ENCODE data around the gene AUP1. TPM values are rescaled to one million over a fixed set of nuclear protein-coding genes. Genes with fewer than 3 reads are reported as not detected.

Gene AUP1
- total and polyA plus RNA-seq, 9 of the 15 experiments (the other 6 are each of a cell fraction or from before 2014, with no cell fraction given) = 70.7 to 245 (median 165) TPM

DNA sequence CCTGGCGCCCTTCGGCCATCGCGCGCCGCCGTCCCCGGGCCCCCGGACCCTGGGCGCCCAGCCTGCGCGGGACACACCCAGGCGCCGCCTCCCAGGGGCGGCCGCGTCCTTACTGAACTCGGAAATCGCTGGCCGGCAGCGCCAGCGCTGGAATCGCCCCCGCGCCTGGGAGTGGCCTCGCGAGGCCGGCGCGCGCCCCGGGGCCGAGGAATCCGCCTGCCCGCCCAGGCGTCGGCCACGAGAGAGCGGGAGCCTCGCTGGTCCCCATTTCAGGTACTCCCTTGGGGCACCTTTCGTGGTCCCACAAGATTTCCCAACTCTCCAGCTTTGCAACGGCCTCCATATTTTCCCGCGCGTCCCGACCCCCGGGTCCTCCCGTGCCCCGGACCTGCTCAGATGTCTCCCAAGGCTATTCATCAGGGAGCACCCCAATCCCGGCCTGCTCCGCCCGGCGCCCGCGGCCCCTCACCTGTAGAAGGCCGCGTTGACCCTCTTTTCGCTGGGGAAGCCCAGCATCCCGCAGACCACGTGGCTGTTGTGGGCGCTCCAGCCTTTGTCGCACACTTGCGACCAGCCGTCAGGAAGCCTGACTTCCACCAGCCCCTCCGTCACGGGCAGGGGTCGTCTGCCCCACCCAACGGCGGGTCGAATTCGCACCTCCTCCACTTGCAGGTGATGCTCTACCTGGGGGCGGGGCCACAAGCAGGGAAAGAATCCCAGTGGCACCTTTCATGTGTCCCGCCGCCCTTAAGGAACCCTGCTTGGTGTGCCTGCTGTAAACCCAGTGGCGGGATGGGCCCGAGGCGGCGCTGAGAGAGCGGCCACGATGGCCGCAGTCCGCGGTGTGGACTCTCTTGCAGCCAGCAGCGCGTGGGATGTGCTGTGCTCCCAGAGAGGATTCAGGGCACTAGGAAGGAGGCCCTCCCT, 19.7 kb upstream of the AUP1 start (continued):
- TF ChIP-seq EP400 (IDR thresholded peaks at IDR 0.05) (0 out of 2 replicates have a peak, but pooled peaks have one; percentile 20), BMI1 (IDR thresholded peaks at IDR 0.05; ENCODE audit: low read length) (no peak), GTF2F1 (IDR thresholded peaks at IDR 0.05; ENCODE audit: low read depth, low read length) (no peak), CHD1 (IDR thresholded peaks at IDR 0.05; ENCODE audit: low read length) (no peak), RAD51 (IDR thresholded peaks at IDR 0.05; ENCODE audit: borderline replicate concordance, low read depth) (no peak), CBX5 (IDR thresholded peaks at IDR 0.05; ENCODE audit: borderline replicate concordance, low read depth) (no peak), TEAD4 (IDR thresholded peaks at IDR 0.05; ENCODE audit: low read length) (no peak), TEAD4 (CRISPR knock-in tag; IDR thresholded peaks at IDR 0.05; ENCODE audit: borderline replicate concordance) (no peak), ZNF274 (IDR thresholded peaks at IDR 0.05; ENCODE audit: borderline replicate concordance, low read depth, low read length) (no peak; the same call in 1 of the 2 replicates), ZNF75A (CRISPR knock-in tag; IDR thresholded peaks at IDR 0.05) (no peak), NELFE (IDR thresholded peaks at IDR 0.05; ENCODE audit: insufficient read depth, insufficient read length) (no peak), TAL1 (IDR thresholded peaks at IDR 0.05) (no peak), TAF1 (IDR thresholded peaks at IDR 0.05; ENCODE audit: control insufficient read depth, extremely low read depth, insufficient read depth, low read length, severe bottlenecking) (peak; percentile 48), NR2C1 (IDR thresholded peaks at IDR 0.05) (no peak), NR2C1 (tag; IDR thresholded peaks at IDR 0.05) (no peak)
- TF ChIP-seq, protein P1, sequence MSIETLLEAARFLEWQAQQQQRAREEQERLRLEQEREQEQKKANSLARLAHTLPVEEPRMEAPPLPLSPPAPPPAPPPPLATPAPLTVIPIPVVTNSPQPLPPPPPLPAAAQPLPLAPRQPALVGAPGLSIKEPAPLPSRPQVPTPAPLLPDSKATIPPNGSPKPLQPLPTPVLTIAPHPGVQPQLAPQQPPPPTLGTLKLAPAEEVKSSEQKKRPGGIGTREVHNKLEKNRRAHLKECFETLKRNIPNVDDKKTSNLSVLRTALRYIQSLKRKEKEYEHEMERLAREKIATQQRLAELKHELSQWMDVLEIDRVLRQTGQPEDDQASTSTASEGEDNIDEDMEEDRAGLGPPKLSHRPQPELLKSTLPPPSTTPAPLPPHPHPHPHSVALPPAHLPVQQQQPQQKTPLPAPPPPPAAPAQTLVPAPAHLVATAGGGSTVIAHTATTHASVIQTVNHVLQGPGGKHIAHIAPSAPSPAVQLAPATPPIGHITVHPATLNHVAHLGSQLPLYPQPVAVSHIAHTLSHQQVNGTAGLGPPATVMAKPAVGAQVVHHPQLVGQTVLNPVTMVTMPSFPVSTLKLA (conservative IDR thresholded peaks at IDR 0.05) = peak in 1 of 2 experiments; percentile 43; a peak in 2 of 4 replicates
- TF ChIP-seq, protein P2, sequence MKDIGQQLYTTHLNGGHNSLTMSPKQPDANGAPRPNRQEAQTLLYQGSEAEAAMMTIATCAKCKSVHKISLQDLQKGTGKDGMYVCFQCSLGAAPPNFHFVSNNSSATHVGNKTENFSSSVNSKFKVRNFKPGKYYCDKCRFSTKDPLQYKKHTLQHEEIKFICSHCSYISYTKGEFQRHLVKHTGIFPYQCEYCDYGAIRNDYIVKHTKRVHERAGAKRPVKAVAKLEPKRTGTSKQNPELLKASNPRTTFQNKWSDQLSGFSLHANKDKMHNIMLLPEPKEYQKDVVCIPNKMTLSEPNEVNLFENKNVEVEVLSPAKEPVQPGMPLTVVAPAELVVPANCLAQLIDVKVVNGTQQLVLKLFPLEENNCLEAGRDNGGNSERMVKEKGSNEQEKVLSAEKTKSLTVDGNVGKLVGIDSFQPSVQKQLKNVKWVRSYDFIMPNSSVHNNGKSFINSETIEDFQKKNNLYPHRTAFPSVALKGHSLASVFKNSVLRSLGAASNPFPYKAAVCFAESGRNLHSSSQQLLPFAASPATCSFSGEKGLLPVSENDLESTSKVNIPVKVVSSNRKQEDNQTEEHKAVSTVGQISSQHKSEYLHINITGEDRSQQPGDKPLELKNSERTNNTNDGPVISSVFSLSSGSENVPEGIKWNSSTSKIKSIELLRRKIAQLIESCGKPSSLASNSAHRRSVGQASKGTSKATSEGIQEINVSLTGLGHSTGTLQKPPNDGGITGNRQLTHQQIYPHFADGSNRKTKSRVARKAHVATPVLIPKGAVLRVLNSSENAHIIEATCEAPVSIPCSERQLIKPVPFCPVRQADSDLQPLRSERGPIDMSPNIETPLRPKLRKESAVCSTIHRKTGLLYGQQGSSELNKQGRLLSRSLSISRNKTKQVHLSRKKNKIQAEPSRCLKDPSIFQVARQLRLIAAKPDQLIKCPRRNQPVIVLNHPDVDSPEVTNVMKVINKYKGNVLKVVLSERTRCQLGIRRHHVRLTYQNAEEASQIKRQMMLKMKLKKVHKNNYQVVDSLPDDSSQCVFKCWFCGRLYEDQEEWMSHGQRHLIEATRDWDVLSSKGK (CRISPR knock-in tag; IDR thresholded peaks at IDR 0.05) = no peak
- TF ChIP-seq, protein P3, sequence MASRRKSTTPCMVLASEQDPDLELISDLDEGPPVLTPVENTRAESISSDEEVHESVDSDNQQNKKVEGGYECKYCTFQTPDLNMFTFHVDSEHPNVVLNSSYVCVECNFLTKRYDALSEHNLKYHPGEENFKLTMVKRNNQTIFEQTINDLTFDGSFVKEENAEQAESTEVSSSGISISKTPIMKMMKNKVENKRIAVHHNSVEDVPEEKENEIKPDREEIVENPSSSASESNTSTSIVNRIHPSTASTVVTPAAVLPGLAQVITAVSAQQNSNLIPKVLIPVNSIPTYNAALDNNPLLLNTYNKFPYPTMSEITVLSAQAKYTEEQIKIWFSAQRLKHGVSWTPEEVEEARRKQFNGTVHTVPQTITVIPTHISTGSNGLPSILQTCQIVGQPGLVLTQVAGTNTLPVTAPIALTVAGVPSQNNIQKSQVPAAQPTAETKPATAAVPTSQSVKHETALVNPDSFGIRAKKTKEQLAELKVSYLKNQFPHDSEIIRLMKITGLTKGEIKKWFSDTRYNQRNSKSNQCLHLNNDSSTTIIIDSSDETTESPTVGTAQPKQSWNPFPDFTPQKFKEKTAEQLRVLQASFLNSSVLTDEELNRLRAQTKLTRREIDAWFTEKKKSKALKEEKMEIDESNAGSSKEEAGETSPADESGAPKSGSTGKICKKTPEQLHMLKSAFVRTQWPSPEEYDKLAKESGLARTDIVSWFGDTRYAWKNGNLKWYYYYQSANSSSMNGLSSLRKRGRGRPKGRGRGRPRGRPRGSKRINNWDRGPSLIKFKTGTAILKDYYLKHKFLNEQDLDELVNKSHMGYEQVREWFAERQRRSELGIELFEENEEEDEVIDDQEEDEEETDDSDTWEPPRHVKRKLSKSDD (conservative IDR thresholded peaks at IDR 0.05; ENCODE audit: low read length) = no peak
- TF ChIP-seq, protein P4, sequence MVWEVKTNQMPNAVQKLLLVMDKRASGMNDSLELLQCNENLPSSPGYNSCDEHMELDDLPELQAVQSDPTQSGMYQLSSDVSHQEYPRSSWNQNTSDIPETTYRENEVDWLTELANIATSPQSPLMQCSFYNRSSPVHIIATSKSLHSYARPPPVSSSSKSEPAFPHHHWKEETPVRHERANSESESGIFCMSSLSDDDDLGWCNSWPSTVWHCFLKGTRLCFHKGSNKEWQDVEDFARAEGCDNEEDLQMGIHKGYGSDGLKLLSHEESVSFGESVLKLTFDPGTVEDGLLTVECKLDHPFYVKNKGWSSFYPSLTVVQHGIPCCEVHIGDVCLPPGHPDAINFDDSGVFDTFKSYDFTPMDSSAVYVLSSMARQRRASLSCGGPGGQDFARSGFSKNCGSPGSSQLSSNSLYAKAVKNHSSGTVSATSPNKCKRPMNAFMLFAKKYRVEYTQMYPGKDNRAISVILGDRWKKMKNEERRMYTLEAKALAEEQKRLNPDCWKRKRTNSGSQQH (CRISPR knock-in tag; IDR thresholded peaks at IDR 0.05) = no peak

Measured in K562 (cell line).